HG03520 (cell line): ENCODE data around the gene BLVRB.
"Not testable (repeated sequence)": the region's sequence is repeated elsewhere in the genome, so short reads cannot be mapped to it uniquely, and the experiment has no call there.

Experiments
- ATAC-seq: cut with Tn5 transposase; IDR thresholded peaks from one replicate; pipeline ENCODE4 v1.9.1; 2021; ENCODE audit warnings: mild to moderate bottlenecking, moderate library complexity; ENCODE audit not compliant: unreplicated experiment

Gene BLVRB

GRCh38 chr19:40410030-40410389, 55.5 kb downstream of the BLVRB start:
- no peak for ATAC-seq

GRCh38 chr19:40408598-40408925, 57.0 kb downstream of the BLVRB start:
- not testable (repeated sequence) for ATAC-seq

GRCh38 chr19:40407714-40408597, 57.6 kb downstream of the BLVRB start:
- ATAC-seq: no peak

DNA sequence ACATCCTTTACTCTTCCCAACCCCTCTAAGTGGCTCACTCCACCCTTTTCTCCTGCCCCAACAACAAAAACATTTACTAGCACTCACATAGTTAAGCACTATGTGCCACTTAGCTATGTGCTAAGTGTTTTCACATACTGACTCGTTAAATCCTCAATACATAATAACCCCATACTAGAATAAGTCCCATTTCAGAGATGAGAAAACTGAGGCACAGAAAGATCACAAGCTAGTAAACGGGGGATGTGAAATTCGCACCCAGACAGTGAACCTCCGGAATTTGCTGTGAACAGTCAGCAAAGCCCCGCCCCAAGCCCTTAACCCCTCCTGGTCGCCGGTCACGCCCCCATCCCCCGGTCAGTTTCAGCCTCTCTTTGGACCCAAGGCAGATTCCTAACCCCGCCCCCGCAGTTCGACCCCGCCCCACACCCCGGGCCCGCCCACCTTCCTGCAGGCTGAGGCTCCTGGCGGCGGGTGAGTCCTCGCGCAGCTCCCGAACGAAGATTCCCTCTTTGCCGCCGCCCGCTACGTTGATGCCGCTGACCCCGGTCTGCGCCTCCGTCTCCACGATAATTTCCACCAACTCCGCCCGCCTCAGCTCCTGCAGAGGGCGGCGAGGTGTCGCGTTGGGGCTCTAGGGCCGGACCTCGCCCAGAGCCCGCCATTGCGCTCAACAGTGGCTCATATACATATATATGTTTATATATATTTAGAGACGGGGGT, 62.1 kb downstream of the BLVRB start:
- ATAC-seq: no peak

- ATAC-seq: no peak
These were observed 65.0 kb downstream of the BLVRB start for GRCh38 chr19:40400559-40400958.

- ATAC-seq: no peak
These were observed 67.0 kb downstream of the BLVRB start for GRCh38 chr19:40398417-40399131.
